Measurements from ENCODE around the gene GBP4.
A peak's percentile ranks its signal among the peaks of the same experiment; 100 is the strongest.
"Not testable (repeated sequence)": the region's sequence is repeated elsewhere in the genome, so short reads cannot be mapped to it uniquely, and the experiment has no call there.

The GBP4 gene, protein sequence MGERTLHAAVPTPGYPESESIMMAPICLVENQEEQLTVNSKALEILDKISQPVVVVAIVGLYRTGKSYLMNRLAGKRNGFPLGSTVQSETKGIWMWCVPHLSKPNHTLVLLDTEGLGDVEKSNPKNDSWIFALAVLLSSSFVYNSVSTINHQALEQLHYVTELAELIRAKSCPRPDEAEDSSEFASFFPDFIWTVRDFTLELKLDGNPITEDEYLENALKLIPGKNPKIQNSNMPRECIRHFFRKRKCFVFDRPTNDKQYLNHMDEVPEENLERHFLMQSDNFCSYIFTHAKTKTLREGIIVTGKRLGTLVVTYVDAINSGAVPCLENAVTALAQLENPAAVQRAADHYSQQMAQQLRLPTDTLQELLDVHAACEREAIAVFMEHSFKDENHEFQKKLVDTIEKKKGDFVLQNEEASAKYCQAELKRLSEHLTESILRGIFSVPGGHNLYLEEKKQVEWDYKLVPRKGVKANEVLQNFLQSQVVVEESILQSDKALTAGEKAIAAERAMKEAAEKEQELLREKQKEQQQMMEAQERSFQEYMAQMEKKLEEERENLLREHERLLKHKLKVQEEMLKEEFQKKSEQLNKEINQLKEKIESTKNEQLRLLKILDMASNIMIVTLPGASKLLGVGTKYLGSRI

DNA sequence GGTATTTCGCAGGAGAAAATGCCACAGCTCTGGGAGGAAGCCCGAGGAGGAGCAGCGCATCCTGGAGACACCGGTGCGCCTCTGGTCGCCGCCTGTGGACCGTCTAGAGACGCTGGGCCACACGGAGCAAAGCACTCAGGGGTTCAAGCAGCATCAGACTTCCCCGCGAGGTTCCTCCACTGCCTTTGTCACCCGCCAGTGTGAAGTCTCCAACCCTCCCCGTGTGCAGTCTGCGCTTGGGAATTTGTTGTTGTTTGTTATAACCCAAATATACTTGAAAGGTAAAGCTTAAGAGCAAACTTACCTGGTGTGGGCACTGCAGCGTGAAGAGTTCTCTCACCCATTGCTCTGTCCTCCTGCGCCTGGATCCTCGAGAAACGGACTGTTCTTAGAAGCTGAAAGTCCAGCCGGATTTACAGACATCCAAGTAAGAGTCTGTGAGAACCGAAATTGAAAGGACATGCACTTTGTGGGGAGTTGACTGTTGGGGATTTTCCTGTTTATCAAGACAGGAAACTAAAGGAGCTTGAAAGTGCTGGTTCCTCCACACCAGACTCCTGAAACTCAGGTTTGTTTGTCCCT lies at the start of gene GBP4:
Gene GBP4, minus strand, starts transcription at position 452 of the 582 bp plus-strand sequence. Its CDS starts 108 bp downstream, at position 344.
- H3K9ac ChIP-seq (ENCODE audit: low read length), result peak within 1 kb of the TSS; percentile 72
- H3K4me3 ChIP-seq (ENCODE audit: low read length), result peak within 1 kb of the TSS; percentile 61

DNA sequence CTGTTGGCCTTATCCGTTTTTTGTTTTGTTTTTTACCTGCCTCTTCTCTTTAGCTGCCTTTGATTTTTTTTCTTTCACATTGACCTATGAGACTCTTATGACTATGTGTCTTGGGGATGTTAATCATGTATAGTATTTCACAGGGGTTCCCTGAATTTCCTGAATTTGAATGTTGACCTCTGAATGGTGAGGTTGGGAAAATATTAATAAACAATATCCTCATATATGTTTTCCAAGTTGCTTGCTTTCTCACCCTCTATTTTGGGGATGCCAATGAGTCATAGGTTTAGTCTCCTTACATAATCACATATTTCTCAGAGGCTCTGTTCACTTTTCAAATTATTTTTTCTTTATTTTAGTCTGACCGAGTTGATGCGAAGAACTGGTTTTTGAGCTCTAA lies 44.3 kb upstream of the GBP4 start:
- Histone ChIP-seq H3K4me3 (ENCODE audit: low read length) (no peak overlapping the region), H3K9ac (ENCODE audit: low read length) (no peak overlapping the region)

More for the DNA sequence above, at the start of gene GBP4:
- no peaks in the 10 kb centered on the region for H3K36me3 ChIP-seq (ENCODE audit: control insufficient read depth, insufficient read depth, low read length)
- H3K9me3 ChIP-seq (ENCODE audit: control insufficient read depth, low read length), result no peaks in the 10 kb centered on the region
- no peaks in the 10 kb centered on the region for H3K4me1 ChIP-seq (ENCODE audit: control insufficient read depth, insufficient read depth, low read length)
- H3K27me3 ChIP-seq (ENCODE audit: control insufficient read depth, insufficient read depth, low read length), result no peaks in the 10 kb centered on the region

DNA sequence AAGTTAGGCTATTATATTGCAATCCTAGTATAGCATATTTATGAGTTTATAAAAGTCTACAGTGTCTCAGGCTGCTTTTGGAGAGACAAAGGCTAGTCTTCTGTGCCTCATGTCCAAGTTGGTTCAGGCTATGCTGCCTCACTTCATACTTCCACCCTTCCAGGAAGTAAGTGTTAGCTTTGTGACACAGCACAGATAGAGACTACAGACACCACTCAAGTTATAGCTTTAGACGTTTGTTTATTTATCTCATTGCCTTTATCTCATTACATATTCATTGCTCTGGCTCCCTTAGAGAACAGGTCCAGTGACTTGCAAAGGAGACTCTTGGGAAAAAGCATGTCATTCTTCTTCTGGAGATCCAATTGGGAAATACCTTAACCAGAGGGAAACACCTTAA lies 22.6 kb upstream of the GBP4 start:
- Histone ChIP-seq H3K4me3 (ENCODE audit: low read length) (no peak overlapping the region), H3K4me1 (ENCODE audit: control insufficient read depth, insufficient read depth, low read length) (no peaks in the 10 kb centered on the region), H3K27me3 (ENCODE audit: control insufficient read depth, insufficient read depth, low read length) (no peaks in the 10 kb centered on the region), H3K36me3 (ENCODE audit: control insufficient read depth, insufficient read depth, low read length) (no peaks in the 10 kb centered on the region), H3K9me3 (ENCODE audit: control insufficient read depth, low read length) (no peaks in the 10 kb centered on the region), H3K9ac (ENCODE audit: low read length) (no peak overlapping the region)

More for the DNA sequence above, 44.3 kb upstream of the GBP4 start:
- no peaks in the 10 kb centered on the region for H3K9me3 ChIP-seq (ENCODE audit: control insufficient read depth, low read length)
- no peaks in the 10 kb centered on the region for H3K36me3 ChIP-seq (ENCODE audit: control insufficient read depth, insufficient read depth, low read length)
- H3K27me3 ChIP-seq (ENCODE audit: control insufficient read depth, insufficient read depth, low read length), result no peaks in the 10 kb centered on the region
- H3K4me1 ChIP-seq (ENCODE audit: control insufficient read depth, insufficient read depth, low read length), result no peaks in the 10 kb centered on the region

DNA sequence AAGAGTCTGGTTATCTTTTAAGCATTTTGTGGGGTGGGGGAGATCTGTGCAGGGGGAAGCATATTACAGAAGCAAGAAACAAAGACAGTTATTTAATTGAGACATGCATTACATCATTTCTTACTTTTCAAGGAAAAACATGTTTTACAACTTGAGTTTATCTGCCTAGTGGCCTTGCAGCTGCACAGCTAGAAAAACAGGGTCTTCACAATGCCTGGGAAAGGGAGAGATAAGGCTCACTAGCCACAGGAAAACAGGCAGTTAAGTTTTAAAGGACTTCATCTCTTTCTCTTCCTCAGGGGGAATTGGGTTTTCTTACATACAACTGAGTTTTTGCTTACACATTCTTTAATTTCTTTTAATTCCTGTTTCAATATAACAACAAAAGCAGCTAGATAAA lies 21.1 kb upstream of the GBP4 start:
- not testable (repeated sequence) for H3K9me3 ChIP-seq (ENCODE audit: control insufficient read depth, low read length); H3K36me3 ChIP-seq (ENCODE audit: control insufficient read depth, insufficient read depth, low read length); H3K4me1 ChIP-seq (ENCODE audit: control insufficient read depth, insufficient read depth, low read length); H3K27me3 ChIP-seq (ENCODE audit: control insufficient read depth, insufficient read depth, low read length); H3K4me3 ChIP-seq (ENCODE audit: low read length); H3K9ac ChIP-seq (ENCODE audit: low read length)

DNA sequence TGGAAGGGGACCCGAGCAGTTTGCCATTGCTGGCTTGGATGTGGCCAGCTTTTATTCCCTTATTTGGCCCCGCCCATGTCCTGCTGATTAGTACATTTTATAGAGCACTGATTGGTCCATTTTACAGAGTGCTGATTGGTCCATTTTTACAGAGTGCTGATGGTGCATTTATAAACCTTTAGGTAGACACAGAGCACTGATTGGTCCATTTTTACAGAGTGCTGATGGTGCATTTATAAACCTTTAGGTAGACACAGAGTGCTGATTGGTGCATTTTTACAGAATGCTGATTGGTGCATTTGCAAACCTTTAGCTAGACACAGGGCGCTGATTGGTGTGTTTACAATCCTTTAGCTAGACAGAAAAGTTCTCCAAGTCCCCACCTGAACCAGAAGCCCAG lies 20.2 kb upstream of the GBP4 start:
- H3K36me3 ChIP-seq (ENCODE audit: control insufficient read depth, insufficient read depth, low read length); H3K27me3 ChIP-seq (ENCODE audit: control insufficient read depth, insufficient read depth, low read length); H3K9me3 ChIP-seq (ENCODE audit: control insufficient read depth, low read length); H3K4me1 ChIP-seq (ENCODE audit: control insufficient read depth, insufficient read depth, low read length); H3K4me3 ChIP-seq (ENCODE audit: low read length); H3K9ac ChIP-seq (ENCODE audit: low read length): not testable (repeated sequence)

DNA sequence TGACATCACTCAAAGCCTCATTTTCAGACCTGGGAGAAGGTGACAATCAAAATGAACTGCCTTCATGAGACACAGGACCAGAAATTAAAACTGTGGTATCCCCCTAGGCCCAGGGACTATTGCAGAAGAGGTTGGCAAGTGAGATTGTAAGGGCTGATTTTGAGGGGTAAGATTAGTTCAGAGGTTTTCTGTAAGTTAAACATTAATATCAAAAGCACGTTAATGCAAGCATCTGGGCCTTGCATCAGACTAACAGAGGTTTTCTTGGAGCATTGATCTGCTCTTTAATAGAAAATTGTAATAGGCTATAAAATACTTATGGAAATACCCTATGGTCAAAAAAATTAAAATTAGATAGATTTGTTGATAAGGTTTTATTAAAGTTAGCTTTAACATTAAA lies 14.6 kb upstream of the GBP4 start:
- Histone ChIP-seq H3K36me3 (ENCODE audit: control insufficient read depth, insufficient read depth, low read length) (no peaks in the 10 kb centered on the region), H3K27me3 (ENCODE audit: control insufficient read depth, insufficient read depth, low read length) (no peaks in the 10 kb centered on the region), H3K9me3 (ENCODE audit: control insufficient read depth, low read length) (no peaks in the 10 kb centered on the region), H3K4me1 (ENCODE audit: control insufficient read depth, insufficient read depth, low read length) (no peaks in the 10 kb centered on the region), H3K4me3 (ENCODE audit: low read length) (no peak overlapping the region), H3K9ac (ENCODE audit: low read length) (no peak overlapping the region)

DNA sequence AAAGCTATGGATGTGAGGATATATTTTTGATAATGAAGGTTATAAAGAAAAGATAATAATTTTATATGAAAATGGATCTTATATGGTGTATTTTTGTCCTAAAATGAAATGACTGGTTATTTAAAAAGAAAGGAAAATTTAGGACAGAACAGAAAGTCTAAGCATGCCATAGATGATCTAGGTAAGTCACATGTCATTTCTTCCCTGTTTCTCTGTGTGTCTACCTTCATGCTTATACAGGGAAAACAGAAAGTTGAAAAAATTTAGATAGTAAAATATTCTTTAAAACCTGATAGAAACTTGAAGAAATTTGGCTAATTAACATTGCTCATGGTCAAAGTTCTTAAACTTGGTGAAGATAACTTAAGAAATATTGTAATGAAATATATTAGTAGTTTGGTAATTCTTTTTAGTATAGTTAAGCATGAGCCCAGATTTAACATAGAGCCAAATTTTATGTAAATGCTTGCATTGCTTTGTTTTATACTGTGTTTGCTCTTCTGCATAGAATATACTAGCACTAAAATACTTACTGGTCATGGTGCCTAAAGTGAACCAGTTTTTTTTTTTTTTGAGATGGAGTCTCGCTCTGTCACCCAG lies 12.4 kb upstream of the GBP4 start:
- Histone ChIP-seq H3K36me3 (ENCODE audit: control insufficient read depth, insufficient read depth, low read length) (no peaks in the 10 kb centered on the region), H3K9me3 (ENCODE audit: control insufficient read depth, low read length) (no peaks in the 10 kb centered on the region), H3K4me1 (ENCODE audit: control insufficient read depth, insufficient read depth, low read length) (no peaks in the 10 kb centered on the region)

DNA sequence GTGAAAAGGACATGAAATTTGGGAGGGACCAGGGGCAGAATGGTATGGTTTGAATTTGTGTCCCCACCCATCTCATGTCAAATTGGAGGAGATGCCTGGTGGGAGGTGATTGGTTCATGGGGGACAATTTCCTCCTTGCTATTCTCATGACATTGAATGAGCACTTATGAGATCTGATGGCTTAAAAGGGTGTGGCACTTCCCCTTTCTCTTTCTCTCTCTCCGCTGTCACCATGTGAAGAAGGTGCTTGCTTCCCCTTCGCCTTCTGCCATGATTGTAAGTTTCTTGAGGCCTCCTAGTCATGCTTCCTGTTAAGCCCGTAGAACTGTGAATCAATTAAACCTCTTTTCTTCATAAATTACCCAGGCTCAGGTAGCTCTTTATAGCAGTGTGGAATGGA lies 7.6 kb upstream of the GBP4 start:
- H3K9me3 ChIP-seq (ENCODE audit: control insufficient read depth, low read length), result peaks cover 6% of the 10 kb centered on the region
- H3K4me3 ChIP-seq (ENCODE audit: low read length), result no peak overlapping the region
- H3K27me3 ChIP-seq (ENCODE audit: control insufficient read depth, insufficient read depth, low read length), result no peaks in the 10 kb centered on the region
- no peak overlapping the region for H3K9ac ChIP-seq (ENCODE audit: low read length)
- H3K36me3 ChIP-seq (ENCODE audit: control insufficient read depth, insufficient read depth, low read length), result no peaks in the 10 kb centered on the region
- no peaks in the 10 kb centered on the region for H3K4me1 ChIP-seq (ENCODE audit: control insufficient read depth, insufficient read depth, low read length)

More for the DNA sequence above, 12.4 kb upstream of the GBP4 start:
- Histone ChIP-seq H3K4me3 (ENCODE audit: low read length) (no peak overlapping the region), H3K9ac (ENCODE audit: low read length) (no peak overlapping the region), H3K27me3 (ENCODE audit: control insufficient read depth, insufficient read depth, low read length) (no peaks in the 10 kb centered on the region)

DNA sequence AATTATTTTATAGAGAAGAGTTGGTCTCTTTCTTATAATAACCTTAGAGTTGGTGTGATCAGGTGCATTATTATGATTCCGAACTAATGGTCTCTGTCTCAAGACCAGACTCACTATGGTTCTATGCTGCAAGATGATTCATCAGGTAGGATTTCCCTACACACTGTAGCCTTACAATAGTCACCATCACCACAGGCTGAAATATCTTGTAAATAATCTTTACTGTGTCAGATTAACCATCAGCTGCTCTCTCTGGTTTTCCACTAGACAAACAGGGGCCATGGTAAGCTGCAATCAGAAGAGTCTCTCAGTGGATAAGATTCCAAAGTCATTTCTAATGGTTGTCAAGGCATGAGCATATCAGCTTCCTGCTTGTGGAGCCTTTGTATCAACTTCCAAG lies 4.4 kb upstream of the GBP4 start:
- Histone ChIP-seq H3K9me3 (ENCODE audit: control insufficient read depth, low read length) (peaks cover 6% of the 10 kb centered on the region), H3K4me3 (ENCODE audit: low read length) (no peak overlapping the region), H3K9ac (ENCODE audit: low read length) (no peak overlapping the region), H3K36me3 (ENCODE audit: control insufficient read depth, insufficient read depth, low read length) (no peaks in the 10 kb centered on the region), H3K4me1 (ENCODE audit: control insufficient read depth, insufficient read depth, low read length) (no peaks in the 10 kb centered on the region), H3K27me3 (ENCODE audit: control insufficient read depth, insufficient read depth, low read length) (no peaks in the 10 kb centered on the region)

DNA sequence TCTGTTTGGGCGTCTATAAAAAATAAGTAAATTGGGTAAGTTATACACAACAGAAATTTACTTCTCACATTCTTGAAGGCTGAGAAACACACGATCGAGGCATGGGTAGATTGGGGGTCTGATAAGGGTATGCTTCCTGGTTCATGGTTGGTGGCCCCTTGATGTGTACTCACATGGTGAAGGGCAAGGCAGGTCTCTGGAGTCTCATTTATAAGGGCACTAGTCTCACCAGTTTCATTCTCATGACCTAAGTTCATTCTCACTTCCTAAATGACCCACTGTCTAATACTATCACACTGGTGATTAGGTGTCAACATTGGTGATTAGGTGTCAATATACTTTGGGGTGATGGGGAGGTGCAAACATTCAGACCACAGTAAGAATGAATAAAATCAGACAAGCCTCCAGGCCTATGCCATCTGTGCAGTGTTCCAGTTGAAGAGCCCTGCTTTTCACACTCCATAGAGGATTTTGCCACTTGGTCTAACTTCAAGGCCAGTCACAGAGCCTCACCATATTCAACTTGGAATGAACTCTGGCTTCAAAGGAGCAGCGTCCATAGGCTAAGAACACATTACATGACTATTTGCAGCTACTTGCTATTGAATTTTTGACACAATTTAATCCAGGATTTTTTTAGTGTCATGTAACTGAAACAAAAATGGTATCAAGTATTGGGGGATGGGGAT lies 2.5 kb upstream of the GBP4 start:
- Histone ChIP-seq H3K4me3 (ENCODE audit: low read length) (no peak overlapping the region), H3K9me3 (ENCODE audit: control insufficient read depth, low read length) (peaks cover 6% of the 10 kb centered on the region), H3K27me3 (ENCODE audit: control insufficient read depth, insufficient read depth, low read length) (no peaks in the 10 kb centered on the region)

DNA sequence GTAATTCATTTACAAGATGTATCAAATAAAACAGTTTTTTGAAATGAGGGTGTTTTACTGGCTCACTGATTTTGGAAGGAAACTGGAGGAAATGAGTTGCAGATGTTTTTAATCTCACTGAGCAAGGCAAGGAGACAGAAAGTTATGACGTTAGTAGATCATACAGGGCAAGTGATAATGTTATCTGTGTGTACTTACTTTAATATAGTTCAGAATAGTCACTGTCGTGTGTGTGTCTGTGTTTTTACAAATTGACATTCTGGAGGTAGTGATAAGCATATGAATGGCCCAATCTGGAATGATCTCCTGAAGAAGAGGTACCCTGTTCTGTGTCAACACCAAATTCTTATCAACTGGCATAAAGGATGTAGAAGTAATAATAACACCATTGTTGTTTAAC lies 1.9 kb upstream of the GBP4 start:
- Histone ChIP-seq H3K9ac (ENCODE audit: low read length) (no peak overlapping the region), H3K36me3 (ENCODE audit: control insufficient read depth, insufficient read depth, low read length) (no peaks in the 10 kb centered on the region), H3K4me1 (ENCODE audit: control insufficient read depth, insufficient read depth, low read length) (no peaks in the 10 kb centered on the region), H3K9me3 (ENCODE audit: control insufficient read depth, low read length) (peaks cover 6% of the 10 kb centered on the region), H3K4me3 (ENCODE audit: low read length) (no peak overlapping the region), H3K27me3 (ENCODE audit: control insufficient read depth, insufficient read depth, low read length) (no peaks in the 10 kb centered on the region)

More for the DNA sequence above, 2.5 kb upstream of the GBP4 start:
- H3K9ac ChIP-seq (ENCODE audit: low read length), result no peak overlapping the region
- H3K36me3 ChIP-seq (ENCODE audit: control insufficient read depth, insufficient read depth, low read length), result no peaks in the 10 kb centered on the region
- no peaks in the 10 kb centered on the region for H3K4me1 ChIP-seq (ENCODE audit: control insufficient read depth, insufficient read depth, low read length)
